GM19240 (cell line): ENCODE measurements around the gene NGLY1.

ENCODE experiments used
- DNase-seq: peaks from one replicate; pipeline ENCODE4 v3.0.0; 2011; ENCODE audit warnings: low spot score; ENCODE audit not compliant: insufficient read length

NGLY1 gene

GRCh38 chr3:25784971-25785370 lies 1.7 kb upstream of the NGLY1 start:
- DNase-seq = no peak

DNA sequence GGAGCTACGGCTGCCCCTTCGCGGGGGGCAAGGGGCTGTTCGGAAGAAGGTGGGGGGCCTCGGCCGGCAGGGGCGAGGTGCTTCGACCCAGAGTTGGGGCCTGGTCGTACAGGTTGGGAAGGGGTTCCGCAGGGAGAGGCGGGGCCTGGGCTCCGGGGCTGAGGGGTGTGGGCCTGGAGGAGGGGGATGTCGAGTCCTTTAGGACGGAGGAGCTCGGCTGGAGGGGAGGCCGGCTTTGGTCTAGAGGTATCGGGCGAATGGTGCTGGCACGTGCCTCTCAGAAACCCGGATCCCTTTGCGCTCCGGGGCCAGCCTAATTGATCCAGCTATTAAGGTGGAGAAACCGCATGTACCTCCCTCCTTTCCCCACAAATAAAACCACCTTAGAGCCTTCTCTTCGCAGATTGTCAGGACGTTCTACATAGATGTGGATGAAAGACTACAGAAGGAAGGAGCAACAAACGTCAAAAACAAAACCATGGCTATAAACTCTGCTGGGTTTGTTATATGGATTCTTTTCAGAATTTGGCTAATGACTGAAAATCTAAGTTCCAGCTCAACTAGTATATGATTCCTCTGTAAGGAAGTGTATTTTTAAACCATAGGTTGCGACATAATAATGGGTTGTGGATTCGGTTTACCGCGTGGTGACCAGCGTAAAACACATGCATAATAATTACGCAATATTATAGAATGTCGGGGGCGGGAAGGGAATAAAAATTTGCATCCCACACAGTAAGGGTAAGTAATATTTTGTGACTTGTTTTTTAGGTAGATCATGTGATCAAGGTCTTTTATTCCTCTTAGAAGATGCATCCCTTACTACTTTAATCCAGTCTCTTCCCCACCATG lies 644 bp upstream of the NGLY1 start:
- no peak for DNase-seq

DNA sequence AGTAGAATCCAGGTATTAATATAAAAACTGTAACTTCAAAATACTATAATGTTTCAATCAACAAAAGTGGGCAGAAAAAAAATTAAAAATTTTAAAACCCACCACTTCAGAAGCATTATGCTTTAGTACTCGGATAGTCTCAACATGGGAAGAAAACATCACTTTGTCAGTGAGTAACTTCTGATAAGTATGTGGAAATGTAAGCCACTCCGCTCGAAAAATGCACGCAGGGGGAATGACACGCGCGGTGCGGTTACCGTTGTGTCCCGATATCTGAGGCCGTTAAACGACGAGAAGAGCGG lies 656 bp downstream of the NGLY1 start:
- DNase-seq = no peak

DNA sequence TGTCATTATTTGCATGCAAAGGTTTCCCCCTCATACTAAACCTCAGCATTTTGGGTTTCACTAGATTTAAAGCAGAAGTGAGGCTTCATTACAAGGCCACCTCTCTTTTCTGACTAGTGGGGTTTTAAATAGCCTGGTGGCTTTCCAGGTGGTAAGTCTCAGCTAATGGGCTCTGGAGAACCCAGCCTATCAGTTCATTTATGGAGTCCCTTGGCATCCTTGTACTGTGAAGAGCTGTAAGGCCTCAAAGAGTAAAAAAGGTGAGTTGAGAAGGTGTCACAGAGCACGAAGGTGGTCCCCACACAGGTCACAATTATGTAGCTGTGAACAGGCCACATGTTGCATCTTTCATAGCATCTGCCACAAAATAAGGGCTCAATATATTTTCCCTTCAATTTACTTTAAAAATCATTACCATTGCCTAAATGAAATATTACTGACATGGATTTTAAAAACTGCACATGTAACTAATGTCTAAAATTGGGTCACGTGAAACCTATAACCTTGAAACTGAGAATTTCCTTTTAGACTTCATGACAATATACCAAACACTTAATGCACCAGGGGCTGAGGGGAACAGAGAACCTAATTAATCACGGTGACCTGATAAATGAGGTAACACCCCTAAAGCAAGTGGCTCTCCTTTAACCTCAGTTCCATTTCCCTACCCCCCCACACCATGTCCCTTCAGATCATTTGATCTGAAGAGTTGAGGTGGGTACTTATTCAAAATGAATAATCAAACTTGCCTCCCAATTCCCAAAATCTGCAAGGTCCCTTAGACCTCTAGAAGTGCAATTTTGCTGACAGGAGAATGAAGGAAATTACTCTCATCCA lies 1.3 kb downstream of the NGLY1 start:
- DNase-seq = peak; percentile 41

- no peak for DNase-seq
These were observed 2.0 kb downstream of the NGLY1 start for GRCh38 chr3:25781145-25781757.

DNA sequence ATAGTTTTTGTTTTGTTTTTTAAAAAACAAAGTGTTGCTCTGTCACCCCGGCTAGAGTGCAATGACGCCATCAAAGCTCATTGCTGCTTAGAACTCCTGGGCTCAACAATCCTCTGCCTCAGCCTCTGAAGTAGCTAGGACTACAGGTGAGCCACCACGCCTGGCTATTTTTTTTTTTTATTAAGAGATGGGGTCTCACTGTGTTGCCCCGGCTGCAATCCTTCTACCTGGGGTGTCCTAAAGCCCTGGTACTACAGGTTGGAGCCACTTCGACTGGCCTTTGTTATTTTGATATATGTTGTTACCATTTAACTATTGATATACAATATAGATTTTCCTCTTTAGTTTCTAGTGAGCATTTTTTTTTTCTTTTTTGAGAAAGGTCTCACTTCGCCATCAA lies 2.6 kb downstream of the NGLY1 start:
- no peak for DNase-seq

GRCh38 chr3:25775936-25776335 lies 7.3 kb downstream of the NGLY1 start:
- no peak for DNase-seq

GRCh38 chr3:25768851-25769250 lies 14.4 kb downstream of the NGLY1 start:
- DNase-seq = no peak

- no peak for DNase-seq
These were observed 31.5 kb downstream of the NGLY1 start for GRCh38 chr3:25751725-25752124.

- no peak for DNase-seq
These were observed 32.2 kb downstream of the NGLY1 start for GRCh38 chr3:25751048-25751447.

DNA sequence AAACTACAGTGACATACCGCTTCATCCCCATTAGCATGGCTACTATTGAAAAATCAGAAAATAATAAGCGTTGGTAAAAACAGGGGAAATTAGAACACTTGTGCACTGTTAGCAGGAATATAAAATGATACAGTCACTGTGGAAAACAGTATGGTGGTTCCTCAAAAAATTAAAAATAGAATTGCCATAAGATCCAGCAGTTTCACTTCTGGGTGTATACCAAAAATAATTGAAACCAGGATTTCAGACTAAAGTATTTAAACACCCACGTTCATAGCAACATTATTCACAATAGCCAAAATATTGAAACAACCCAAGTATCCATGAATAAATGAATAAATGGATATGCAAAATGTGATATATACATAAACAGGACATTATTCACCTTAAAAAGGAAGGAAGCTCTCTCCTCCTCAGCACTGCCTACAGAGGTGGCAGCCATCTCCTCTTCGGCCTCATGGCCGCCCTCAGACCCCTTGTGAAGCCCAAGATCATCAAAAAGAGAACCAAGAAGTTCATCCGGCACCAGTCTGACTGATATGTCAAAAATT lies 34.1 kb downstream of the NGLY1 start:
- DNase-seq = no peak

GRCh38 chr3:25748189-25748588 lies 35.1 kb downstream of the NGLY1 start:
- DNase-seq = no peak

DNA sequence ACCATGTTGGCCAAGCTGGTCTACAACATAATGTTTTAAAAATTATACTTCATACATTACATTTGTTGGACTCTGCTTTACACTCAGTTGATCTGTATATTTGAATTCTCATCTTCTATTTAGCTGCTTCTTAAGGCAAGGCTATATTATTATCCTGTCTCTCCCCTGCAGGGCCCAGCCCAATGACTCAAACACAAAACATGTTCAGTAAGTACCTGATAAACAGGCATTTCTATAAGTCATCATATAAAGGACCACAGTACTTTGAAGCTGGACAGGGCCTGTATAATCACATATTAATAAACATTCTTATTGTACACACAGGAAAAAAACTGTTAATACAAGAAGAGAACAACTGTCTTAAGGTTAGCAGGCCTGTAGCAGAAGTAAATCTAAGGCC lies 36.2 kb downstream of the NGLY1 start:
- DNase-seq = no peak

- DNase-seq = no peak
These were observed 38.8 kb downstream of the NGLY1 start for GRCh38 chr3:25744470-25744869.

GRCh38 chr3:25728101-25728500 lies 55.1 kb downstream of the NGLY1 start:
- no peak for DNase-seq

- DNase-seq = no peak
These were observed 55.9 kb downstream of the NGLY1 start for GRCh38 chr3:25727316-25727715.

- no peak for DNase-seq
These were observed 57.4 kb downstream of the NGLY1 start for GRCh38 chr3:25725810-25726209.

DNA sequence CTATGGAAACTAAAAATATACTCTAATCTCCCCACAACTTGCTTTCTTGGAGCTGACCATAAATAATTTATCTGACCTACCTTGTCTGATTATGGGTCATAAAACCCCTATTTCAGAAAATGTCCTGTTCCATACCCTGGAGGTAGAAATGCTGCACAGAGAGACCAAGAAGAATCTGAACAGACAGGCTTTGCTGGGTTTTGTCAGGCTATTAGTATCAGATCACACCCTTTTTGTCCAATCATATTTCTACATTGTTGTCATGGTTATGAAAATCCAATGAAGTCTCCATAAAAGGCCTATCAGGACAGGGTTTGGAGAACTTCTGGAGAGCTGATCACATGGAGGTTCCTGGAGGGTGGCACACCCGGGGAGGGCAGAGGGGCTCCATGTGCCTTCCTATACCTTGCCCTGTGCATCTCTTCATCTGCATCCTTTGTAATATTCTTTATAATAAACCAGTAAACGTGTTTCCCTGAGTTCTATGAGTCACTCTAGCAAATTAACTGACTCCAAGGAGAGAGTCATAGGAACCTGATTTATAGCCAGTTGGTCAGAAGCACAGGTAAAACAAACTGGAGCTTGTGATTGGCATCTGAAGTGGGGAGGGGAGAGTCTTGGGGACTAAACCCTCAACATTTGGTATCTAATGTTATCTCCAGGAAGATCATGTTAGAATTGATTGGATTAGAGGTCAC lies 58.1 kb downstream of the NGLY1 start:
- DNase-seq = no peak

- no peak for DNase-seq
These were observed 59.4 kb downstream of the NGLY1 start for GRCh38 chr3:25723802-25724201.

GRCh38 chr3:25719321-25719720 lies 63.9 kb downstream of the NGLY1 start:
- DNase-seq = no peak

DNA sequence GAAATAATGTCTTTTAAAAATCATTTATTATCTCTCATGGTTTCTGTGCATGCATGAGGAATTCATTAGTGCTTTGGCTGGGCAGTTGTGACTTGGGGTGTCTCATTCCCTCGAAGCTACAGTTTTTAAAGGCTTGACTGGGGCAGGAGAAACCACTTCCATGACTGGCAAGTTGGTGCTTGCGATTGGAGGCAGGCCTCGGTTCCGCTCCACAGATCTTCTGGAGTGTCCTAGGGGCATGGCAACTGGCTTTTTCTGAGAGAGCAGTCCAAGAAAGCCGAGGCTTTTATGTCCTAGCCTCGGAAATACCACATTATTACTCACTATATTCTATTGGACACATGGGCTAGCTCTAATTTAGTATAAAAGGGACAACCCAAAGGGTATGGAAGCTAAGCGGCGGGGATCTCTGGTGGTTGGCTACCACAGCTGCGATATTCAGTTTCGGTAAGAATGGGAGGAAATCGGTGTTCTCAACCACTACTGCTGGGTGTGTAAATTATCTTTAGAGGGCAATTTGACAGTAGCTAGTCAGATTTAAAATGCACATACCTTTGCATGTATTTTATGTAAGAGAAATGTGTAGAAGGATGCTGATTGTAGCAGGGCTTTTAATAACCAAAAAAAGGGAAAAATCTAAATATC lies 69.8 kb downstream of the NGLY1 start:
- DNase-seq = no peak
